Muscle layer of colon (tissue), 2 donors: Measurements from ENCODE around the gene LIM2.

Experiments used
- H3K27ac ChIP-seq: one replicate; pipeline ENCODE4 v1.7.0; 2013; ENCODE audit warnings: low read depth, mild to moderate bottlenecking, low read length, moderate library complexity
- H3K27me3 ChIP-seq, 2 donors: one replicate each; pipeline ENCODE4 v1.7.0; 2013; ENCODE audit warnings: low read length in 2 of 2, mild to moderate bottlenecking in 2 of 2; ENCODE audit not compliant: insufficient read depth in 2 of 2, control insufficient read depth in 1 of 2
- H3K36me3 ChIP-seq: one replicate; pipeline ENCODE4 v1.7.0; 2013; ENCODE audit warnings: mild to moderate bottlenecking, low read length; ENCODE audit not compliant: insufficient read depth
- H3K4me1 ChIP-seq: one replicate; pipeline ENCODE4 v1.7.0; 2013; ENCODE audit warnings: mild to moderate bottlenecking, low read length; ENCODE audit not compliant: insufficient read depth
- H3K4me3 ChIP-seq, 2 donors: one replicate each; pipeline ENCODE4 v1.7.0; 2013; ENCODE audit warnings: low read length in 2 of 2, low read depth in 1 of 2, mild to moderate bottlenecking in 1 of 2, moderate library complexity in 1 of 2
- H3K9ac ChIP-seq: one replicate; pipeline ENCODE4 v1.7.0; 2013; ENCODE audit warnings: low read length
- H3K9me3 ChIP-seq: one replicate; pipeline ENCODE4 v1.7.0; 2013; ENCODE audit warnings: mild to moderate bottlenecking, low read length
- donor health status: abdominal sarcoma.
- donor health status: Adenocarcinoma of cecum.

Gene LIM2

GRCh38 chr19:51364200-51365106 is 23.3 kb downstream of the LIM2 start:
- no peaks in the 10 kb centered on the region for H3K9me3 ChIP-seq
- H3K4me3 ChIP-seq: no peak overlapping the region
- H3K27me3 ChIP-seq: no peaks in the 10 kb centered on the region
- peaks cover 25% of the 10 kb centered on the region for H3K4me1 ChIP-seq
- H3K9ac ChIP-seq: no peak overlapping the region
- H3K36me3 ChIP-seq: no peaks in the 10 kb centered on the region
- H3K27ac ChIP-seq: no peak overlapping the region

- H3K9ac ChIP-seq: no peak overlapping the region
- H3K27me3 ChIP-seq: no peaks in the 10 kb centered on the region
- H3K36me3 ChIP-seq: no peaks in the 10 kb centered on the region
- no peak overlapping the region for H3K27ac ChIP-seq
- H3K4me1 ChIP-seq: peaks cover 19% of the 10 kb centered on the region
- H3K9me3 ChIP-seq: no peaks in the 10 kb centered on the region
- H3K4me3 ChIP-seq: no peak overlapping the region
Observed at GRCh38 chr19:51361239-51361638, 26.5 kb downstream of the LIM2 start.

DNA sequence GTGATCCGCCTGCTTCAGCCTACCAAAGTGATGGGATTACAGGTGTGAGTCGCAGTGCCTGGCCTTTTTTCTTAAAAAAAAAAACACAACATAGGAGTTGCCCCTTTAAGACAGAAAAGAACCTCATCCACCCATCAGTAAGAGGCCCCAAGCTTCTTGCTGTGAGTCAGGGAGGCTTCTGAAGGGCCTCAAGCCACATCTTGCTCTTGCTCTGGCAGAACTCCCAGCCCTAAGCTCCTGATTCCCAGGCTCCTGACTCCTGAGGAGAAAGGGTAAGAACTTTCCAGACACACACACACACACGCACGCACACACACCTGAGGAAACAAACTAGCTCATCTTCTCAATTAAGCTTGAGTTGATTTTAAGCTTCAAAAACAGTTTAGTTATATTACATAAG is 28.5 kb downstream of the LIM2 start:
- H3K9ac ChIP-seq: no peak overlapping the region
- peaks cover 9% of the 10 kb centered on the region for H3K4me1 ChIP-seq
- no peak overlapping the region for H3K27ac ChIP-seq
- no peak overlapping the region for H3K4me3 ChIP-seq
- no peaks in the 10 kb centered on the region for H3K27me3 ChIP-seq
- no peaks in the 10 kb centered on the region for H3K36me3 ChIP-seq
- no peaks in the 10 kb centered on the region for H3K9me3 ChIP-seq

DNA sequence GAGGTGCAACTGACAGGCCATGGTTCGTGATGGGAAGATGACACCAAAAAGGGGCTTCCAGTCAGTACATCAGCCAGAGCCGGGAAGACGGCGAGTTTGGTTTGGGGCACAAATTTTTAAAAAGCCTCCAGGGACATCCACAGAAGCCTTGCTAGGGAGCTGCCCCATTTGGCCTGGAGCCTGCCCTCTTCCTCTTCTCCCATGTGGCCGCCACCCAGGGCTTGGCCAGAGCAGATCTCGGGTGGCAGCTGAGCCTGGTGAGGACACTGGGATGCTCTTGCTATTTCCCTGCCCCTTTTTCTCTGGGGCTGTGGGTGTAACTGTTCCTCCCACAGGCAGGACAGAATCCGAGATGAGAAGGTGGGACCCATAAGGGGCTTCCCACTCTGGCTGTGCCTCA is 29.8 kb downstream of the LIM2 start:
- Histone ChIP-seq H3K27me3 (no peaks in the 10 kb centered on the region), H3K9me3 (no peaks in the 10 kb centered on the region), H3K4me3 (no peak overlapping the region), H3K9ac (no peak overlapping the region), H3K4me1 (peaks cover 7% of the 10 kb centered on the region), H3K27ac (no peak overlapping the region), H3K36me3 (no peaks in the 10 kb centered on the region)

- Histone ChIP-seq H3K4me1 (no peaks in the 10 kb centered on the region), H3K27me3 (no peaks in the 10 kb centered on the region), H3K4me3 (no peak overlapping the region), H3K9ac (no peak overlapping the region), H3K27ac (no peak overlapping the region), H3K9me3 (no peaks in the 10 kb centered on the region), H3K36me3 (peaks cover 12% of the 10 kb centered on the region)
Observed at GRCh38 chr19:51356159-51356801, 31.5 kb downstream of the LIM2 start.

GRCh38 chr19:51354742-51355148 is 33.0 kb downstream of the LIM2 start:
- H3K4me1 ChIP-seq: no peaks in the 10 kb centered on the region
- H3K4me3 ChIP-seq: no peak overlapping the region
- H3K9ac ChIP-seq: no peak overlapping the region
- no peaks in the 10 kb centered on the region for H3K9me3 ChIP-seq
- H3K36me3 ChIP-seq: peaks cover 17% of the 10 kb centered on the region
- H3K27ac ChIP-seq: no peak overlapping the region
- H3K27me3 ChIP-seq: no peaks in the 10 kb centered on the region

- Histone ChIP-seq H3K27me3 (no peaks in the 10 kb centered on the region), H3K9ac (no peak overlapping the region), H3K4me1 (no peaks in the 10 kb centered on the region), H3K27ac (no peak overlapping the region), H3K4me3 (no peak overlapping the region), H3K36me3 (peaks cover 17% of the 10 kb centered on the region), H3K9me3 (no peaks in the 10 kb centered on the region)
Observed at GRCh38 chr19:51354103-51354741, 33.6 kb downstream of the LIM2 start.

- Histone ChIP-seq H3K36me3 (peaks cover 22% of the 10 kb centered on the region), H3K4me3 (no peak overlapping the region), H3K4me1 (no peaks in the 10 kb centered on the region), H3K27me3 (no peaks in the 10 kb centered on the region), H3K9ac (no peak overlapping the region), H3K9me3 (no peaks in the 10 kb centered on the region), H3K27ac (no peak overlapping the region)
Observed at GRCh38 chr19:51352783-51353360, 34.9 kb downstream of the LIM2 start.

DNA sequence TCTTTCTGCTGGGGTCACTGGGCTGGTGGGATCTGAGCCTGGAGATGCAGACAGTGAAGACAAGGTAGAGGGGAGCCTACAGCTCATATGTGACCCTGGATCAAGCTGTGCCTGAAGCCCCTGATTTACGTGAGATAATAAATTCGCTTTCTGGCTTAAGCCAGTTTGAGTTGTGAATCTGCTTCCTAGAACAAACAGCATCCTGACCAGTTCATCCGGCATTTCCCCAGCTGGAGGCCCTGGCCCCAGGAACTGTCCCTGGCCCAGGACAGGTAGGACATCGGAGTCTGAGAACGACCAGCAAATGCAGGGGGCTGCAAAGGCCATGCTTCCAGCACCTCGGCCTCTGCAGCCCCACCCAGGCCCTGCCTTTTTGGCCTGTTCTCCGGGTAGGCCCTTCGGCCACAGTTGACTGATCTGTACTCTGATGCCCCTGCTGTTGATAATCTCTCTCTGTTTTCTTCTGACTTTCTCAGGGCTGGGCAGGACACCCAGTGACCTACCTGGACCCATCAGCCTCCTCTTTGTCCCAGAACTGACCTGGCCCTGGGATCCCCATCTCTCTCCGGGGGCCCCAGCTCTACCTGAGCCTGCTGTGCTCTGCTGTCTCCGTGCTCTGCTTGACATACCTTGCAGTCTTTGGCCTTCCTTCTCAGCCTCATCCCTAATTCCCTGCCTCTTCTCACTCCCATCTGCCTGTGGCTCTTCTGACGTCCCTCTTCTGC is 36.3 kb downstream of the LIM2 start:
- Histone ChIP-seq H3K4me3 (no peak overlapping the region), H3K27me3 (no peaks in the 10 kb centered on the region), H3K4me1 (no peaks in the 10 kb centered on the region), H3K9ac (no peak overlapping the region), H3K27ac (no peak overlapping the region), H3K9me3 (no peaks in the 10 kb centered on the region), H3K36me3 (peaks cover 29% of the 10 kb centered on the region)

DNA sequence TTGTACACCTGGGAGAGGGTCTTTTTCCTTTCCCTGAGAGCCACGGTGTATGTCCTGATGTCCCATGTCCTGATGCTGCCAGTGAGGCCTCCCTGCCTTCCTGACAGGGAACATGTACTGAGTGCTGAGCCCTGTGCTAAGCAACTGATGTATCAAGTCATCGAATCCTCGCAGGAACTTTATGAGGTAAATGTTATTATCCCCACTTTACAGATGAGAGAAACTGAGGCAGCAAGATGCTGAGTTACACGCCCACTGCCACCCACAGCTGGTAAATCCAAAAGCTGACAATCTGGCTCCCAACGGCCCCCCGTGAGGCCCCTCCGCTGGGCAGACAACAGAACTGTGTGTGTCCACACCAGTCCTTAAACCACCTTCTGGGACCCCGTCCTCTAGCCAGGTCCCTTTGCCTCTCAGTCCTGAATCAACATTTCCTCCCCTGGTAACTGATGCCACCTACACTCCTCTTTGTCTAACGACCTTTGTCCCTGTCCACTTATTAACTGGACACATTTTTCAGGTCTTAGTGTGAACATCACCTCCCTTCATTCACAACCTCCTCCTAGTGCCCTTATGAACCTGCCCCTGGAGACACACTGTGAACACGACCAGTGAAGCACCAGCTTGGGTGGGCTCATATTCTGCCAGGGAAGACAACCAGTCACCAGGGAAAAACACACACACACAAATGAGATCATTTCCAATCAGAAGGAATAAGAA is 40.4 kb downstream of the LIM2 start:
- Histone ChIP-seq H3K4me1 (no peaks in the 10 kb centered on the region), H3K9ac (no peak overlapping the region), H3K4me3 (no peak overlapping the region), H3K27ac (no peak overlapping the region), H3K27me3 (no peaks in the 10 kb centered on the region), H3K36me3 (peaks cover 30% of the 10 kb centered on the region), H3K9me3 (no peaks in the 10 kb centered on the region)
